A549 (cell line): ENCODE results near the gene TAAR5. TPM values are rescaled to one million over a fixed set of nuclear protein-coding genes. Genes with fewer than 3 reads are reported as not detected.

Experiments
- ATAC-seq, 2 experiments: fragments of 200-7000 bp in 1 of 2; fragments of >200 bp in 1 of 2; cut with Nextera tagmentation in 1 of 2; cut with Tn5 transposase in 1 of 2; 3 replicates each; pipeline versions ENCODE4 v1.8.0 to v1.9.1; 2018 to 2020; ENCODE audit warnings: mild to moderate bottlenecking in 1 of 2, moderate library complexity in 1 of 2
- CTCF ChIA-PET: fragments of 300-600 bp; sonication (Branson Sonifier 250); formaldehyde crosslinking; extraction: SDS; loops from one replicate; lab custom pipeline; 2021; ENCODE audit warnings: antibody characterized with exemption, inconsistent platforms; lab: Yijun Ruan, JAX
- POLR2A ChIA-PET: fragments of 350-600 bp; formaldehyde crosslinking; extraction: SDS; loops from one replicate; lab custom pipeline; 2021; ENCODE audit warnings: antibody characterized with exemption, inconsistent platforms; lab: Yijun Ruan, JAX
- DNase-seq, 2 experiments: peaks; one replicate each; pipeline versions ENCODE4 v3.0.0 to v3.0.0-alpha.2; 2011 to 2016; ENCODE audit warnings: low read depth in 1 of 2, low spot score in 1 of 2
- FAIRE-seq: peaks from 2 replicates; lab custom pipeline; 2011; peaks lifted over from hg19 to GRCh38; lab: Jason Lieb, UNC
- H3K27ac ChIP-seq, 2 experiments: fragments of >200 bp; sonication (Bioruptor Twin); formaldehyde crosslinking; 3 replicates each; pipeline ENCODE4 v1.5.1; 2016 to 2017
- H3K4me1 ChIP-seq: fragments of >200 bp; sonication (Bioruptor Twin); formaldehyde crosslinking; 3 replicates; pipeline ENCODE4 v1.6.1; 2016
- H3K4me2 ChIP-seq: fragments of >200 bp; sonication (Bioruptor Twin); formaldehyde crosslinking; 3 replicates; pipeline ENCODE4 v1.6.1; 2016
- H3K4me3 ChIP-seq: fragments of >200 bp; sonication (Bioruptor Twin); formaldehyde crosslinking; 3 replicates; pipeline ENCODE4 v1.5.1; 2016
- H3K9me3 ChIP-seq: fragments of >200 bp; sonication (Bioruptor Twin); formaldehyde crosslinking; 3 replicates; pipeline ENCODE4 v1.6.1; 2016
- ATOH8 ChIP-seq: fragments of 250-450 bp; sonication (Bioruptor Pico); IDR thresholded peaks from 2 replicates; pipeline ENCODE4 v1.5.0; 2020; ENCODE audit warnings: low read depth, mild to moderate bottlenecking, moderate library complexity
- CBX8 ChIP-seq: fragments of 200-600 bp; sonication (generic); IDR thresholded peaks from 2 replicates; pipeline ENCODE4 v1.6.1; 2016
- EHMT2 ChIP-seq: fragments of 200-600 bp; sonication (generic); IDR thresholded peaks from 2 replicates; pipeline ENCODE4 v1.6.1; 2016; ENCODE audit warnings: antibody characterized with exemption, low read depth, mild to moderate bottlenecking, moderate library complexity
- FOSL2 ChIP-seq, 2 experiments: fragments of 450-650 bp in 1 of 2; fragments of >200 bp in 1 of 2; sonication (Bioruptor Twin) in 1 of 2; formaldehyde crosslinking; IDR thresholded peaks; 2 replicates each; pipeline versions ENCODE4 v1.5.0 to v1.6.1; 2016 to 2020; ENCODE audit warnings: mild to moderate bottlenecking in 1 of 2, moderate library complexity in 1 of 2
- HDAC2 ChIP-seq: fragments of 200-600 bp; sonication (generic); IDR thresholded peaks from 2 replicates; pipeline ENCODE4 v1.6.1; 2016
- MAFK ChIP-seq: fragments of 450-650 bp; IDR thresholded peaks from 2 replicates; pipeline ENCODE4 v1.6.1; 2014; ENCODE audit not compliant: partially characterized antibody
- MAZ ChIP-seq: fragments of 150-350 bp; IDR thresholded peaks from 2 replicates; pipeline ENCODE4 v1.6.1; 2014; ENCODE audit warnings: antibody characterized with exemption, low read depth, low read length, borderline replicate concordance
- MYC ChIP-seq: IDR thresholded peaks from 2 replicates; pipeline ENCODE4 v1.6.1; 2012; ENCODE audit warnings: mild to moderate bottlenecking, inconsistent platforms, low read length, improper control_type of control experiment, borderline replicate concordance
- PHF8 ChIP-seq: fragments of 200-600 bp; sonication (generic); IDR thresholded peaks from 2 replicates; pipeline ENCODE4 v1.6.1; 2016; ENCODE audit warnings: low read depth, mild to moderate bottlenecking, antibody characterized with exemption, moderate library complexity, borderline replicate concordance
- RFX5 ChIP-seq: fragments of 450-650 bp; IDR thresholded peaks from 2 replicates; pipeline ENCODE4 v1.7.1; 2014; ENCODE audit warnings: antibody characterized with exemption, mild to moderate bottlenecking, moderate library complexity
- TP53 ChIP-seq: fragments of 250-450 bp; sonication (Bioruptor Pico); IDR thresholded peaks from 2 replicates; pipeline ENCODE4 v1.5.0; 2021; ENCODE audit warnings: mild to moderate bottlenecking, moderate library complexity
- WGBS: methylation state at CpG from one replicate; pipeline ENCODE4 v1.1.6; 2017; ENCODE audit errors: missing lambda C conversion rate; 5-methylcytosine and 5-hydroxymethylcytosine counted together
- polyA plus RNA-seq, 4 experiments: library from polyadenylated mRNA; depleted of rRNA in 3 of 4; stranded (reverse); fragments of >200 nt; fragmentation: RNase III in 1 of 4; extraction: RNeasy Plus Mini Kit Qiagen cat#74134 plus additional on column Dnase treatment in 1 of 4; gene quantifications; 2 replicates in 3 of 4; 3 replicates in 1 of 4; pipeline ENCODE4 v1.2.3, GENCODE V29; 2011 to 2017
- small RNA-seq, 6 experiments: library from RNA; depleted of rRNA; stranded (forward); fragments of <200 nt; gene quantifications; one replicate each; pipeline ENCODE3, GENCODE V24; 2012

Gene TAAR5
- polyA plus RNA-seq, 2 of the 4 experiments (the other 2 are of a cell fraction): not detected

GRCh38 chr6:132548746-132549463, 40.6 kb downstream of the TAAR5 start:
- ChIA-PET CTCF (no interaction called here), POLR2A (no interaction called here)
- no peaks in the 10 kb centered on the region for H3K9me3 ChIP-seq
- FAIRE-seq (no peak), ATAC-seq (no peak; a peak in 1 of 6 replicates), DNase-seq (no peak)
- H3K4me3 ChIP-seq: no peak overlapping the region
- no peak overlapping the region for H3K4me2 ChIP-seq
- 67% methylated on average over 4 of the region's 4 CpGs for WGBS
- TF ChIP-seq EHMT2: no peak
- no peak for TF ChIP-seq PHF8
- no peak for TF ChIP-seq ATOH8 (CRISPR knock-in tag)
- TF ChIP-seq MYC: no peak
- TF ChIP-seq MAZ: no peak
- no peak for TF ChIP-seq RFX5
- no peak for TF ChIP-seq FOSL2 (IDR thresholded peaks at IDR 0.05)
- TF ChIP-seq FOSL2 (CRISPR knock-in tag; IDR thresholded peaks at IDR 0.05): no peak
- no peak for TF ChIP-seq TP53 (CRISPR knock-in tag)
- no peak for TF ChIP-seq HDAC2
- no peaks in the 10 kb centered on the region for H3K4me1 ChIP-seq
- H3K27ac ChIP-seq: no peak overlapping the region

GRCh38 chr6:132544826-132545225, 44.7 kb downstream of the TAAR5 start:
- TF ChIP-seq MAFK (peak; percentile 41), CBX8 (no peak)
- ATAC-seq: no peak
- ChIA-PET CTCF (interaction anchor here (0.6 kb wide), 1 partner anchor 917 kb away, joined by 4 read pairs; no protein-coding TSS in a partner anchor), POLR2A (no interaction called here)
- Histone ChIP-seq H3K9me3 (no peaks in the 10 kb centered on the region), H3K27ac (no peak overlapping the region), H3K4me1 (no peaks in the 10 kb centered on the region), H3K4me3 (no peak overlapping the region), H3K4me2 (no peak overlapping the region)
- no peak for DNase-seq
- no peak for FAIRE-seq

Small RNAs within 50 kb of the gene (small RNA-seq; reads per million reads assigned to genes)
- 0 reads per million in 6 experiments for gene TAAR7P

Other genes starting within 250 kb of the TAAR5 start
- 1.4 and 1.5 TPM in 2 replicates for gene MOXD1, start 188.3 kb downstream of the TAAR5 start, polyA plus RNA-seq (2011; rRNA removed)
- 2.4 to 3.0 TPM (median 2.6 TPM) in 3 replicates for gene MOXD1, start 188.3 kb downstream of the TAAR5 start, polyA plus RNA-seq (2017; fragmentation: RNase III; extraction: RNeasy Plus Mini Kit Qiagen cat#74134 plus additional on column Dnase treatment)
- 22.8 and 29.5 TPM in 2 replicates for gene STX7, start 76.6 kb downstream of the TAAR5 start, polyA plus RNA-seq (2011; rRNA removed)
- gene STX7, start 76.6 kb downstream of the TAAR5 start, polyA plus RNA-seq (2017; fragmentation: RNase III; extraction: RNeasy Plus Mini Kit Qiagen cat#74134 plus additional on column Dnase treatment): 18.4 to 19.8 TPM (median 19.2 TPM) in 3 replicates
- gene TAAR9, start 51.5 kb downstream of the TAAR5 start, polyA plus RNA-seq (2011; rRNA removed): not detected in 2 replicates
- gene TAAR9, start 51.5 kb downstream of the TAAR5 start, polyA plus RNA-seq (2017; fragmentation: RNase III; extraction: RNeasy Plus Mini Kit Qiagen cat#74134 plus additional on column Dnase treatment): not detected in 3 replicates
- gene TAAR8, start 37.1 kb downstream of the TAAR5 start, polyA plus RNA-seq (2011; rRNA removed): not detected in 2 replicates
- gene TAAR8, start 37.1 kb downstream of the TAAR5 start, polyA plus RNA-seq (2017; fragmentation: RNase III; extraction: RNeasy Plus Mini Kit Qiagen cat#74134 plus additional on column Dnase treatment): not detected in 3 replicates
- gene TAAR6, start 19.4 kb downstream of the TAAR5 start, polyA plus RNA-seq (2011; rRNA removed): not detected in 2 replicates
- not detected in 3 replicates for gene TAAR6, start 19.4 kb downstream of the TAAR5 start, polyA plus RNA-seq (2017; fragmentation: RNase III; extraction: RNeasy Plus Mini Kit Qiagen cat#74134 plus additional on column Dnase treatment)
- gene TAAR2, start 34.5 kb upstream of the TAAR5 start, polyA plus RNA-seq (2011; rRNA removed): not detected in 2 replicates
- gene TAAR2, start 34.5 kb upstream of the TAAR5 start, polyA plus RNA-seq (2017; fragmentation: RNase III; extraction: RNeasy Plus Mini Kit Qiagen cat#74134 plus additional on column Dnase treatment): not detected in 3 replicates
- not detected in 2 replicates for gene TAAR1, start 69.4 kb upstream of the TAAR5 start, polyA plus RNA-seq (2011; rRNA removed)
- gene TAAR1, start 69.4 kb upstream of the TAAR5 start, polyA plus RNA-seq (2017; fragmentation: RNase III; extraction: RNeasy Plus Mini Kit Qiagen cat#74134 plus additional on column Dnase treatment): not detected in 3 replicates
- 0.09 TPM in 2 replicates for gene VNN1, start 124.3 kb upstream of the TAAR5 start, polyA plus RNA-seq (2011; rRNA removed)
- gene VNN1, start 124.3 kb upstream of the TAAR5 start, polyA plus RNA-seq (2017; fragmentation: RNase III; extraction: RNeasy Plus Mini Kit Qiagen cat#74134 plus additional on column Dnase treatment): 0.03 to 0.13 TPM in 2 of 3 replicates, not detected in the other
- 0.09 TPM in 1 of 2 replicates, not detected in the other for gene VNN2, start 168.2 kb upstream of the TAAR5 start, polyA plus RNA-seq (2011; rRNA removed)
- 0.13 TPM in 1 of 3 replicates, not detected in the others for gene VNN2, start 168.2 kb upstream of the TAAR5 start, polyA plus RNA-seq (2017; fragmentation: RNase III; extraction: RNeasy Plus Mini Kit Qiagen cat#74134 plus additional on column Dnase treatment)
- 13.2 and 17.4 TPM in 2 replicates for gene SLC18B1, start 208.9 kb upstream of the TAAR5 start, polyA plus RNA-seq (2011; rRNA removed)
- gene SLC18B1, start 208.9 kb upstream of the TAAR5 start, polyA plus RNA-seq (2017; fragmentation: RNase III; extraction: RNeasy Plus Mini Kit Qiagen cat#74134 plus additional on column Dnase treatment): 4.2 to 4.5 TPM (median 4.2 TPM) in 3 replicates
- gene RPS12, start 224.8 kb upstream of the TAAR5 start, polyA plus RNA-seq (2011; rRNA removed): 2,499 and 2,743 TPM in 2 replicates
- 1,913 to 2,040 TPM (median 1,987 TPM) in 3 replicates for gene RPS12, start 224.8 kb upstream of the TAAR5 start, polyA plus RNA-seq (2017; fragmentation: RNase III; extraction: RNeasy Plus Mini Kit Qiagen cat#74134 plus additional on column Dnase treatment)